WTC11 (cell line): Measurements from ENCODE around the gene FAM114A1.

ENCODE experiments used
- CREB1 ChIP-seq: sonication (generic); formaldehyde crosslinking; IDR thresholded peaks from 2 replicates; pipeline ENCODE4 v1.8.0; 2023; ENCODE audit warnings: mild to moderate bottlenecking, missing genetic modification reagents
- ESRRA ChIP-seq: sonication (generic); formaldehyde crosslinking; IDR thresholded peaks from 2 replicates; pipeline ENCODE4 v1.8.1; 2022; ENCODE audit warnings: mild to moderate bottlenecking, missing genetic modification reagents, borderline replicate concordance
- JUN ChIP-seq: sonication (generic); formaldehyde crosslinking; IDR thresholded peaks from 2 replicates; pipeline ENCODE4 v1.8.0; 2023; ENCODE audit warnings: mild to moderate bottlenecking, missing genetic modification reagents
- MXD4 ChIP-seq: fragments of 250-450 bp; sonication (Bioruptor Pico); IDR thresholded peaks from 2 replicates; pipeline ENCODE4 v1.8.0; 2021; ENCODE audit warnings: mild to moderate bottlenecking, moderate library complexity, borderline replicate concordance
- NR3C1 ChIP-seq: sonication (generic); formaldehyde crosslinking; conservative IDR thresholded peaks from 2 replicates; pipeline ENCODE4 v1.8.1; 2023; ENCODE audit warnings: low read depth, mild to moderate bottlenecking, missing genetic modification reagents
- TEAD1 ChIP-seq: sonication (generic); formaldehyde crosslinking; IDR thresholded peaks from 2 replicates; pipeline ENCODE4 v1.8.0; 2022; ENCODE audit warnings: mild to moderate bottlenecking, missing genetic modification reagents
- TEAD4 ChIP-seq: sonication (generic); formaldehyde crosslinking; IDR thresholded peaks from 2 replicates; pipeline ENCODE4 v1.8.0; 2022; ENCODE audit warnings: mild to moderate bottlenecking, missing genetic modification reagents
- TF ChIP-seq, protein P1 (sequence below): fragments of 200-600 bp; IDR thresholded peaks from 2 replicates; pipeline ENCODE4 v1.8.0; 2022; ENCODE audit warnings: antibody characterized with exemption
- TF ChIP-seq, protein P2 (sequence below): sonication (generic); formaldehyde crosslinking; IDR thresholded peaks from 2 replicates; pipeline ENCODE4 v1.8.0; 2023; ENCODE audit warnings: missing genetic modification reagents
- TF ChIP-seq, protein P3 (sequence below): sonication (generic); formaldehyde crosslinking; IDR thresholded peaks from 2 replicates; pipeline ENCODE4 v1.8.0; 2022; ENCODE audit warnings: mild to moderate bottlenecking, missing genetic modification reagents
- TF ChIP-seq, protein P4 (sequence below): sonication (generic); formaldehyde crosslinking; IDR thresholded peaks from 2 replicates; pipeline ENCODE4 v1.8.0; 2022; ENCODE audit warnings: mild to moderate bottlenecking, missing genetic modification reagents

DNA sequence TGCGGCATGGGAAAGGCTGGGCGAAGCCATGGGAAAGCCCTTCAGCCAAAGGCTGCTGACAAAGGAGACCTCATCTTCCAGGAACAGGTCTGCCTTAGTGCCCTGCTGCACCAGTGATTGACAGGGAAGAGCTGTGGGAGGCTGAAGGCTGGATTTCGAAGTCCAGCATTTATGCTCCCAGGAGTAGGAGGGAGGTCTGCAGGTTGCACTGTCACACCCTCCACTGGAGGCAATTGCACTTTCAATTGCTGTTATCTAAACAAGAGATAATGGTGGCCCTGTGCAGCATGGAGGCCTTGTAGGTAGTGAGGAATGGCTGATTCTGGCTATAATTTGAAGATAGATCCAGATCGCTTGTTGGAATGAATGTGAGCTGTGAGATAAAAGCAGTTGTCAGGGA, 43.7 kb downstream of the FAM114A1 start:
- no peak for TF ChIP-seq TEAD1
- TF ChIP-seq NR3C1 (CRISPR knock-in tag), result no peak
- TF ChIP-seq CREB1 (CRISPR knock-in tag), result no peak
- TF ChIP-seq ESRRA, result no peak
- TF ChIP-seq, protein P1, sequence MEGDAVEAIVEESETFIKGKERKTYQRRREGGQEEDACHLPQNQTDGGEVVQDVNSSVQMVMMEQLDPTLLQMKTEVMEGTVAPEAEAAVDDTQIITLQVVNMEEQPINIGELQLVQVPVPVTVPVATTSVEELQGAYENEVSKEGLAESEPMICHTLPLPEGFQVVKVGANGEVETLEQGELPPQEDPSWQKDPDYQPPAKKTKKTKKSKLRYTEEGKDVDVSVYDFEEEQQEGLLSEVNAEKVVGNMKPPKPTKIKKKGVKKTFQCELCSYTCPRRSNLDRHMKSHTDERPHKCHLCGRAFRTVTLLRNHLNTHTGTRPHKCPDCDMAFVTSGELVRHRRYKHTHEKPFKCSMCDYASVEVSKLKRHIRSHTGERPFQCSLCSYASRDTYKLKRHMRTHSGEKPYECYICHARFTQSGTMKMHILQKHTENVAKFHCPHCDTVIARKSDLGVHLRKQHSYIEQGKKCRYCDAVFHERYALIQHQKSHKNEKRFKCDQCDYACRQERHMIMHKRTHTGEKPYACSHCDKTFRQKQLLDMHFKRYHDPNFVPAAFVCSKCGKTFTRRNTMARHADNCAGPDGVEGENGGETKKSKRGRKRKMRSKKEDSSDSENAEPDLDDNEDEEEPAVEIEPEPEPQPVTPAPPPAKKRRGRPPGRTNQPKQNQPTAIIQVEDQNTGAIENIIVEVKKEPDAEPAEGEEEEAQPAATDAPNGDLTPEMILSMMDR, result no peak
- no peak for TF ChIP-seq JUN
- TF ChIP-seq MXD4, result no peak
- TF ChIP-seq, protein P2, sequence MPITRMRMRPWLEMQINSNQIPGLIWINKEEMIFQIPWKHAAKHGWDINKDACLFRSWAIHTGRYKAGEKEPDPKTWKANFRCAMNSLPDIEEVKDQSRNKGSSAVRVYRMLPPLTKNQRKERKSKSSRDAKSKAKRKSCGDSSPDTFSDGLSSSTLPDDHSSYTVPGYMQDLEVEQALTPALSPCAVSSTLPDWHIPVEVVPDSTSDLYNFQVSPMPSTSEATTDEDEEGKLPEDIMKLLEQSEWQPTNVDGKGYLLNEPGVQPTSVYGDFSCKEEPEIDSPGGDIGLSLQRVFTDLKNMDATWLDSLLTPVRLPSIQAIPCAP (CRISPR knock-in tag), result no peak
- TF ChIP-seq, protein P3, sequence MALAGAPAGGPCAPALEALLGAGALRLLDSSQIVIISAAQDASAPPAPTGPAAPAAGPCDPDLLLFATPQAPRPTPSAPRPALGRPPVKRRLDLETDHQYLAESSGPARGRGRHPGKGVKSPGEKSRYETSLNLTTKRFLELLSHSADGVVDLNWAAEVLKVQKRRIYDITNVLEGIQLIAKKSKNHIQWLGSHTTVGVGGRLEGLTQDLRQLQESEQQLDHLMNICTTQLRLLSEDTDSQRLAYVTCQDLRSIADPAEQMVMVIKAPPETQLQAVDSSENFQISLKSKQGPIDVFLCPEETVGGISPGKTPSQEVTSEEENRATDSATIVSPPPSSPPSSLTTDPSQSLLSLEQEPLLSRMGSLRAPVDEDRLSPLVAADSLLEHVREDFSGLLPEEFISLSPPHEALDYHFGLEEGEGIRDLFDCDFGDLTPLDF (CRISPR knock-in tag), result no peak
- TF ChIP-seq, protein P4, sequence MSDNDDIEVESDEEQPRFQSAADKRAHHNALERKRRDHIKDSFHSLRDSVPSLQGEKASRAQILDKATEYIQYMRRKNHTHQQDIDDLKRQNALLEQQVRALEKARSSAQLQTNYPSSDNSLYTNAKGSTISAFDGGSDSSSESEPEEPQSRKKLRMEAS, result no peak
- TF ChIP-seq TEAD4 (CRISPR knock-in tag), result no peak
